Bronchus fibroblast of lung (primary cell): Measurements from ENCODE around the gene ARHGDIG. TPM values are rescaled to one million over a fixed set of nuclear protein-coding genes. Genes with fewer than 3 reads are reported as not detected.

Source experiments
- total RNA-seq: library from RNA; depleted of rRNA; stranded (reverse); fragments of >200 nt; gene quantifications from 2 replicates; pipeline ENCODE4 v1.2.3, GENCODE V29; 2015

ARHGDIG gene
- not detected in 2 replicates for total RNA-seq

GRCh38 chr16:280552-280951 lies at the start of gene ARHGDIG:
ARHGDIG (plus strand) TSS chr16:280591; CDS start chr16:280681, 90 bp downstream.

DNA sequence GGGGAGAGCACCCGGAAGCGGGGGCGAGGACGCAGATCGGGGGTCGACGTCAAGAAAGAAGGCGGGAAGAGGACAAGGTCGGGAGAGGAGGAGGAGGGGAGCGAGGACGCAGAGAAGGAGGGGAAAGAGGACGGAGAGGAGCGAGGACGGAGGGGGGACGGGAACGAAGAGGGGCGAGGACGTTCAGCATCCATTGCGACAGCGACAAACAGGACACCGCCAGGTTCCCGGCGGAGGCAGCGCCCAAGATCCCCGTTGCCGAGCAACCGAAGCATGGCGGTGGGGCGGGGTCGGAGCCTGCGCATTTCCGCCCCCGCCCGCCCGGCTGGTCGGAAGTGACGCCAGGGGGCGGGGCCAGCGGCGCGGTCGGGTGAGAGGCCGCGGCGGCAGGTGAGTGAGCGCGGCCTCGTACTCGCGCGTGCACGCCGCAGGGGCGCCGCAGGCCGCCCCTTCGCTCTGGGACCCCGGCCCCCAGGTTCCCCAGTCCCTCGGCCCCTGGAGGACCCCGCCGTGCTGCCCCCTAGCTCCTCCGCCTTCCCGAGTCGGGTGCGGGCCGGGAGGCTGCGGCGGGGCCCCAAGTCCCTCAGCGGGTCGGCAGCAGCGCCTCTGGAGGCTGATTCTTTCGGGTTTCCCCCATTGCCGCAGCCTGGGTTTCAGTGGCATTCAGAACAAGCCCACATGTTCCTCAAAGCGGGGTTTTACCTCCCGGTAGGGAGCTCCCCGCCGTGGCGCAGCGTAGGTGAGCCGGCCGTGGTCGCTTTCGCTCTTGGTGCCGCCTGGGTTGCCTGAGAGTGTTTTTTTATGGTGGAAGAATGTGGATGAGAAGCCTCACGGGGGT lies 45.7 kb upstream of the ARHGDIG start, which contains the start of gene FAM234A:
Gene FAM234A (plus strand): TSS at position 354 of the 838 bp plus-strand sequence. CDS start 19,593 bp downstream, outside the sequence.

GRCh38 chr16:275786-276232 lies 4.6 kb upstream of the ARHGDIG start, which contains the start of gene RGS11:
RGS11 (minus strand) TSS chr16:275944; CDS start chr16:275911, 33 bp downstream.

GRCh38 chr16:283033-283805 lies 2.8 kb downstream of the ARHGDIG start, which contains the start of gene PDIA2:
PDIA2 (plus strand) TSS chr16:283164; CDS start chr16:283170, 6 bp downstream.

Other genes starting within 250 kb of the ARHGDIG start
- 7.9 and 8.2 TPM in 2 replicates for gene POLR3K, start 227.0 kb upstream of the ARHGDIG start, total RNA-seq
- 55.0 and 59.3 TPM in 2 replicates for gene SNRNP25, start 226.8 kb upstream of the ARHGDIG start, total RNA-seq
- gene RHBDF1, start 208.0 kb upstream of the ARHGDIG start, total RNA-seq = 28.2 and 34.0 TPM in 2 replicates
- gene MPG, start 202.4 kb upstream of the ARHGDIG start, total RNA-seq = 166 and 188 TPM in 2 replicates
- gene NPRL3, start 141.9 kb upstream of the ARHGDIG start, total RNA-seq = 12.9 and 14.4 TPM in 2 replicates
- gene HBZ, start 127.9 kb upstream of the ARHGDIG start, total RNA-seq = not detected in 2 replicates
- gene HBM, start 114.6 kb upstream of the ARHGDIG start, total RNA-seq = not detected in 2 replicates
- 1.6 and 1.7 TPM in 2 replicates for gene HBA2, start 107.7 kb upstream of the ARHGDIG start, total RNA-seq
- not detected in 2 replicates for gene HBA1, start 103.9 kb upstream of the ARHGDIG start, total RNA-seq
- gene HBQ1, start 100.1 kb upstream of the ARHGDIG start, total RNA-seq = 1.2 and 1.9 TPM in 2 replicates
- gene LUC7L, start 51.1 kb upstream of the ARHGDIG start, total RNA-seq = 25.6 and 38.5 TPM in 2 replicates
- 76.9 and 86.8 TPM in 2 replicates for gene FAM234A, start 45.8 kb upstream of the ARHGDIG start, total RNA-seq
- gene RGS11, start 4.6 kb upstream of the ARHGDIG start, total RNA-seq = 0.17 and 0.30 TPM in 2 replicates
- gene PDIA2, start 2.6 kb downstream of the ARHGDIG start, total RNA-seq = 0.17 and 0.45 TPM in 2 replicates
- gene AXIN1, start 72.1 kb downstream of the ARHGDIG start, total RNA-seq = 18.0 and 19.0 TPM in 2 replicates
- gene MRPL28, start 89.9 kb downstream of the ARHGDIG start, total RNA-seq = 186 and 196 TPM in 2 replicates
- gene PGAP6, start 101.4 kb downstream of the ARHGDIG start, total RNA-seq = 41.5 and 49.5 TPM in 2 replicates
- gene NME4, start 116.6 kb downstream of the ARHGDIG start, total RNA-seq = 158 and 175 TPM in 2 replicates
- gene DECR2, start 121.3 kb downstream of the ARHGDIG start, total RNA-seq = 21.5 and 24.1 TPM in 2 replicates
- 15.3 and 17.5 TPM in 2 replicates for gene RAB11FIP3, start 145.1 kb downstream of the ARHGDIG start, total RNA-seq
- 32.6 and 39.8 TPM in 2 replicates for gene CAPN15, start 247.1 kb downstream of the ARHGDIG start, total RNA-seq